Measurements from ENCODE around the gene KAT6B. TPM values are rescaled to one million over a fixed set of nuclear protein-coding genes. Genes with fewer than 3 reads are reported as not detected.

Gene KAT6B
- total and polyA plus RNA-seq, 2 donors (not counting 1 experiment from before 2014, with no cell fraction given): 3.9 to 37.8 TPM

GRCh38 chr10:74852381-74852780 lies 26.0 kb downstream of the KAT6B start:
- DNase-seq (ENCODE audit: low read depth in 2 of 2): no peak
- Histone ChIP-seq H4K20me1 (ENCODE audit: control insufficient read depth, extremely low read depth, insufficient read depth, low read length) (no peaks in the 10 kb centered on the region), H3K79me2 (ENCODE audit: control insufficient read depth, insufficient read depth, low read length) (peaks cover 36% of the 10 kb centered on the region), H3K36me3 (ENCODE audit: control insufficient read depth, insufficient read depth, low read length) (no peaks in the 10 kb centered on the region), H3K9me3 (ENCODE audit: control insufficient read depth, insufficient read depth, low read depth, low read length) (no peaks in the 10 kb centered on the region), H3K27me3 (ENCODE audit: control insufficient read depth, insufficient read depth, low read length) (no peaks in the 10 kb centered on the region), H3K4me3 (replicated peaks in 1 of 4; ENCODE audit: control extremely low read depth in 1 of 4, insufficient read depth in 1 of 4, low read depth in 3 of 4, low read length in 4 of 4) (no peak overlapping the region), H3K4me2 (ENCODE audit: extremely low read depth, insufficient read depth, low read length) (no peak overlapping the region), H3K9ac (ENCODE audit: insufficient read depth, low read length) (no peak overlapping the region), H2AFZ (ENCODE audit: low read length) (no peak overlapping the region), H3K27ac (ENCODE audit: insufficient read depth, low read length) (no peak overlapping the region), H3K4me1 (ENCODE audit: control insufficient read depth, extremely low read depth, insufficient read depth, low read length) (peaks cover 4% of the 10 kb centered on the region)
- TF ChIP-seq EZH2 (IDR thresholded peaks at IDR 0.05; ENCODE audit: low read length, missing control alignments): no peak
- no peak for TF ChIP-seq CTCF (conservative IDR thresholded peaks at IDR 0.05 in 1 of 2, IDR thresholded peaks at IDR 0.05 in 1 of 2; ENCODE audit: low read depth in 1 of 2, low read length in 2 of 2)

GRCh38 chr10:74854610-74855009 lies 28.2 kb downstream of the KAT6B start:
- H3K79me2 ChIP-seq (ENCODE audit: control insufficient read depth, insufficient read depth, low read length): peaks cover 31% of the 10 kb centered on the region
- no peaks in the 10 kb centered on the region for H3K27me3 ChIP-seq (ENCODE audit: control insufficient read depth, insufficient read depth, low read length)
- no peak for DNase-seq (ENCODE audit: low read depth in 2 of 2)
- no peaks in the 10 kb centered on the region for H3K36me3 ChIP-seq (ENCODE audit: control insufficient read depth, insufficient read depth, low read length)
- peaks cover 4% of the 10 kb centered on the region for H3K4me1 ChIP-seq (ENCODE audit: control insufficient read depth, extremely low read depth, insufficient read depth, low read length)
- H3K4me3 ChIP-seq (replicated peaks in 1 of 4; ENCODE audit: control extremely low read depth in 1 of 4, insufficient read depth in 1 of 4, low read depth in 3 of 4, low read length in 4 of 4): no peak overlapping the region
- no peak for TF ChIP-seq EZH2 (IDR thresholded peaks at IDR 0.05; ENCODE audit: low read length, missing control alignments)
- TF ChIP-seq CTCF (conservative IDR thresholded peaks at IDR 0.05 in 1 of 2, IDR thresholded peaks at IDR 0.05 in 1 of 2; ENCODE audit: low read depth in 1 of 2, low read length in 2 of 2): no peak
- no peak overlapping the region for H3K9ac ChIP-seq (ENCODE audit: insufficient read depth, low read length)
- H3K4me2 ChIP-seq (ENCODE audit: extremely low read depth, insufficient read depth, low read length): no peak overlapping the region
- H4K20me1 ChIP-seq (ENCODE audit: control insufficient read depth, extremely low read depth, insufficient read depth, low read length): no peaks in the 10 kb centered on the region
- no peak overlapping the region for H3K27ac ChIP-seq (ENCODE audit: insufficient read depth, low read length)
- H3K9me3 ChIP-seq (ENCODE audit: control insufficient read depth, insufficient read depth, low read depth, low read length): no peaks in the 10 kb centered on the region
- H2AFZ ChIP-seq (ENCODE audit: low read length): no peak overlapping the region

GRCh38 chr10:74855027-74855426 lies 28.6 kb downstream of the KAT6B start:
- Histone ChIP-seq H2AFZ (ENCODE audit: low read length) (no peak overlapping the region), H3K27me3 (ENCODE audit: control insufficient read depth, insufficient read depth, low read length) (no peaks in the 10 kb centered on the region), H3K36me3 (ENCODE audit: control insufficient read depth, insufficient read depth, low read length) (no peaks in the 10 kb centered on the region), H3K4me2 (ENCODE audit: extremely low read depth, insufficient read depth, low read length) (no peak overlapping the region), H3K27ac (ENCODE audit: insufficient read depth, low read length) (no peak overlapping the region), H3K4me3 (replicated peaks in 1 of 4; ENCODE audit: control extremely low read depth in 1 of 4, insufficient read depth in 1 of 4, low read depth in 3 of 4, low read length in 4 of 4) (no peak overlapping the region), H3K9me3 (ENCODE audit: control insufficient read depth, insufficient read depth, low read depth, low read length) (no peaks in the 10 kb centered on the region), H3K79me2 (ENCODE audit: control insufficient read depth, insufficient read depth, low read length) (peaks cover 30% of the 10 kb centered on the region), H3K9ac (ENCODE audit: insufficient read depth, low read length) (no peak overlapping the region), H3K4me1 (ENCODE audit: control insufficient read depth, extremely low read depth, insufficient read depth, low read length) (peaks cover 4% of the 10 kb centered on the region), H4K20me1 (ENCODE audit: control insufficient read depth, extremely low read depth, insufficient read depth, low read length) (no peaks in the 10 kb centered on the region)
- DNase-seq (ENCODE audit: low read depth in 2 of 2): no peak
- TF ChIP-seq CTCF (conservative IDR thresholded peaks at IDR 0.05 in 1 of 2, IDR thresholded peaks at IDR 0.05 in 1 of 2; ENCODE audit: low read depth in 1 of 2, low read length in 2 of 2): no peak
- TF ChIP-seq EZH2 (IDR thresholded peaks at IDR 0.05; ENCODE audit: low read length, missing control alignments): no peak

All from fibroblast of lung (primary cell).